A549 (cell line): Measurements from ENCODE around the gene UVRAG. TPM values are rescaled to one million over a fixed set of nuclear protein-coding genes. Genes with fewer than 3 reads are reported as not detected.

Experiments used
- ATAC-seq, 2 experiments: fragments of 200-7000 bp in 1 of 2; fragments of >200 bp in 1 of 2; cut with Nextera tagmentation in 1 of 2; cut with Tn5 transposase in 1 of 2; 3 replicates each; pipeline versions ENCODE4 v1.8.0 to v1.9.1; 2018 to 2020; ENCODE audit warnings: mild to moderate bottlenecking in 1 of 2, moderate library complexity in 1 of 2
- CTCF ChIA-PET: fragments of 300-600 bp; sonication (Branson Sonifier 250); formaldehyde crosslinking; extraction: SDS; loops from one replicate; lab custom pipeline; 2021; ENCODE audit warnings: antibody characterized with exemption, inconsistent platforms; lab: Yijun Ruan, JAX
- POLR2A ChIA-PET: fragments of 350-600 bp; formaldehyde crosslinking; extraction: SDS; loops from one replicate; lab custom pipeline; 2021; ENCODE audit warnings: antibody characterized with exemption, inconsistent platforms; lab: Yijun Ruan, JAX
- DNase-seq, 2 experiments: peaks; one replicate each; pipeline versions ENCODE4 v3.0.0 to v3.0.0-alpha.2; 2011 to 2016; ENCODE audit warnings: low read depth in 1 of 2, low spot score in 1 of 2
- FAIRE-seq: peaks from 2 replicates; lab custom pipeline; 2011; peaks lifted over from hg19 to GRCh38; lab: Jason Lieb, UNC
- H3K27ac ChIP-seq, 2 experiments: fragments of >200 bp; sonication (Bioruptor Twin); formaldehyde crosslinking; 3 replicates each; pipeline ENCODE4 v1.5.1; 2016 to 2017
- H3K4me1 ChIP-seq: fragments of >200 bp; sonication (Bioruptor Twin); formaldehyde crosslinking; 3 replicates; pipeline ENCODE4 v1.6.1; 2016
- H3K4me2 ChIP-seq: fragments of >200 bp; sonication (Bioruptor Twin); formaldehyde crosslinking; 3 replicates; pipeline ENCODE4 v1.6.1; 2016
- H3K4me3 ChIP-seq: fragments of >200 bp; sonication (Bioruptor Twin); formaldehyde crosslinking; 3 replicates; pipeline ENCODE4 v1.5.1; 2016
- H3K9me3 ChIP-seq: fragments of >200 bp; sonication (Bioruptor Twin); formaldehyde crosslinking; 3 replicates; pipeline ENCODE4 v1.6.1; 2016
- CHD2 ChIP-seq: fragments of 150-350 bp; IDR thresholded peaks from 2 replicates; pipeline ENCODE4 v1.6.1; 2014; ENCODE audit warnings: low read length; ENCODE audit not compliant: partially characterized antibody
- CHD4 ChIP-seq: fragments of 200-600 bp; sonication (generic); IDR thresholded peaks from 2 replicates; pipeline ENCODE4 v1.6.1; 2016; ENCODE audit warnings: antibody characterized with exemption, mild to moderate bottlenecking, borderline replicate concordance
- E2F6 ChIP-seq: IDR thresholded peaks from 2 replicates; pipeline ENCODE4 v1.6.1; 2012; ENCODE audit warnings: low read depth, borderline replicate concordance
- EHMT2 ChIP-seq: fragments of 200-600 bp; sonication (generic); IDR thresholded peaks from 2 replicates; pipeline ENCODE4 v1.6.1; 2016; ENCODE audit warnings: antibody characterized with exemption, low read depth, mild to moderate bottlenecking, moderate library complexity
- FOSB ChIP-seq: fragments of 250-450 bp; sonication (Bioruptor Pico); IDR thresholded peaks from 2 replicates; pipeline ENCODE4 v1.5.0; 2020; ENCODE audit warnings: mild to moderate bottlenecking, moderate library complexity
- GATA3 ChIP-seq: IDR thresholded peaks from 2 replicates; pipeline ENCODE4 v1.6.1; 2012; ENCODE audit warnings: borderline replicate concordance
- HDAC2 ChIP-seq: fragments of 200-600 bp; sonication (generic); IDR thresholded peaks from 2 replicates; pipeline ENCODE4 v1.6.1; 2016
- HOXB13 ChIP-seq: fragments of 250-450 bp; sonication (Bioruptor Pico); IDR thresholded peaks from 2 replicates; pipeline ENCODE4 v1.5.0; 2020; ENCODE audit warnings: low read depth, mild to moderate bottlenecking, moderate library complexity
- HOXB5 ChIP-seq: fragments of 250-450 bp; sonication (Bioruptor Pico); IDR thresholded peaks from 2 replicates; pipeline ENCODE4 v1.5.0; 2020; ENCODE audit warnings: mild to moderate bottlenecking, moderate library complexity
- JUN ChIP-seq, 2 experiments: fragments of >200 bp; sonication (Bioruptor Twin); formaldehyde crosslinking; IDR thresholded peaks; 2 replicates in 1 of 2; 3 replicates in 1 of 2; pipeline ENCODE4 v1.6.1; 2016 to 2017
- KDM1A ChIP-seq: fragments of 200-600 bp; sonication (generic); IDR thresholded peaks from 2 replicates; pipeline ENCODE4 v1.6.1; 2016; ENCODE audit warnings: low read depth, mild to moderate bottlenecking
- MYC ChIP-seq: IDR thresholded peaks from 2 replicates; pipeline ENCODE4 v1.6.1; 2012; ENCODE audit warnings: mild to moderate bottlenecking, inconsistent platforms, low read length, improper control_type of control experiment, borderline replicate concordance
- NPAS2 ChIP-seq: fragments of 250-450 bp; sonication (Bioruptor Pico); IDR thresholded peaks from 2 replicates; pipeline ENCODE4 v1.8.0; 2022; ENCODE audit warnings: mild to moderate bottlenecking, moderate library complexity, borderline replicate concordance
- PBX3 ChIP-seq: IDR thresholded peaks from 2 replicates; pipeline ENCODE4 v1.6.1; 2012
- RFX5 ChIP-seq: fragments of 450-650 bp; IDR thresholded peaks from 2 replicates; pipeline ENCODE4 v1.7.1; 2014; ENCODE audit warnings: antibody characterized with exemption, mild to moderate bottlenecking, moderate library complexity
- RNF2 ChIP-seq: fragments of 200-600 bp; sonication (generic); IDR thresholded peaks from 2 replicates; pipeline ENCODE4 v1.6.1; 2016; ENCODE audit warnings: low read depth, mild to moderate bottlenecking, antibody characterized with exemption, moderate library complexity, borderline replicate concordance
- ZSCAN20 ChIP-seq: fragments of 250-450 bp; sonication (Bioruptor Pico); IDR thresholded peaks from 2 replicates; pipeline ENCODE4 v1.8.0; 2022; ENCODE audit warnings: mild to moderate bottlenecking, moderate library complexity
- WGBS: methylation state at CpG from one replicate; pipeline ENCODE4 v1.1.6; 2017; ENCODE audit errors: missing lambda C conversion rate; 5-methylcytosine and 5-hydroxymethylcytosine counted together
- polyA plus RNA-seq, 4 experiments: library from polyadenylated mRNA; depleted of rRNA in 3 of 4; stranded (reverse); fragments of >200 nt; fragmentation: RNase III in 1 of 4; extraction: RNeasy Plus Mini Kit Qiagen cat#74134 plus additional on column Dnase treatment in 1 of 4; gene quantifications; 2 replicates in 3 of 4; 3 replicates in 1 of 4; pipeline ENCODE4 v1.2.3, GENCODE V29; 2011 to 2017
- TF ChIP-seq, protein P1 (sequence below): fragments of >200 bp; sonication (Bioruptor Twin); formaldehyde crosslinking; IDR thresholded peaks from 3 replicates; pipeline ENCODE4 v1.6.1; 2016

Gene UVRAG
- polyA plus RNA-seq, 2 of the 4 experiments (the other 2 are of a cell fraction): 6.1 to 14.1 TPM

- no peak for TF ChIP-seq CHD4
- no peak for TF ChIP-seq JUN (IDR thresholded peaks at IDR 0.05)
- 0 out of 3 replicates have a peak, but pooled peaks cover 6% of the 10 kb centered on the region for H3K4me1 ChIP-seq
- ChIA-PET CTCF (interaction anchor here (0.6 to 2.0 kb wide), 4 partner anchors 24 to 259 kb away, joined by 3 to 12 read pairs (median 4); no protein-coding TSS in a partner anchor), POLR2A (no interaction called here)
- FAIRE-seq: no peak
- no peak overlapping the region for H3K27ac ChIP-seq
- DNase-seq: no peak
- H3K4me3 ChIP-seq: no peak overlapping the region
- no peak for ATAC-seq
- no peaks in the 10 kb centered on the region for H3K9me3 ChIP-seq
- H3K4me2 ChIP-seq: no peak overlapping the region
- WGBS: 61% methylated on average over 11 of the region's 11 CpGs
Observed at GRCh38 chr11:76155500-76156227, 340.7 kb downstream of the UVRAG start.

- ATAC-seq (no peak), FAIRE-seq (no peak), DNase-seq (no peak)
- ChIA-PET CTCF (interaction anchor here (2.0 kb wide), 1 partner anchor 260 kb away, joined by 12 read pairs; no protein-coding TSS in a partner anchor), POLR2A (no interaction called here)
- TF ChIP-seq MYC (no peak), HDAC2 (no peak), RNF2 (no peak), HOXB5 (CRISPR knock-in tag) (no peak), E2F6 (no peak), NPAS2 (CRISPR knock-in tag) (no peak), FOSB (no peak)
- Histone ChIP-seq H3K4me3 (no peak overlapping the region), H3K9me3 (no peaks in the 10 kb centered on the region), H3K4me1 (0 out of 3 replicates have a peak, but pooled peaks cover 4% of the 10 kb centered on the region), H3K4me2 (no peak overlapping the region), H3K27ac (no peak overlapping the region)
- 68% methylated on average over 12 of the region's 12 CpGs for WGBS
Observed at GRCh38 chr11:76156971-76157427, 342.0 kb downstream of the UVRAG start.

DNA sequence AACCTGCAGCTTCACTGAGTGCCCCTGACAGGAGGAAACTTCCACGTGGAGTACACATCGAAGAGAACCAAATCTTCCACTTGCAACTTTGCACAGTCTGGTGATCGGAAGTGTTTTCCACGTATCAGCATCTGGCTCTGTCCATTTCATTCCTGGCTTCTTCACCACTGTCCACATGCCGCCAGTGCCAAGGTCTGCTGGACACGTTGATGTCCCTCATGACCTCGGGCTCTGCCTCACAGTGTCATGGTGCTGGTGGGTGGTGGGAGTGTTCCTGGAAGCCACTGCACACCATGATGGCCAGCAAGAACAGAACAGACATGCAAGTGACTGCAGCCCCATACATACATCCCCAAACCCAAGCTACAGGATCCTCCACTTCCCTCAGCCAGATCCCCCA lies 342.9 kb downstream of the UVRAG start:
- TF ChIP-seq HOXB13 (CRISPR knock-in tag) (no peak), KDM1A (no peak), CHD2 (no peak), ZSCAN20 (CRISPR knock-in tag) (no peak), GATA3 (no peak), RFX5 (no peak), HOXB5 (CRISPR knock-in tag) (no peak), EHMT2 (no peak), PBX3 (no peak)
- TF ChIP-seq, protein P1, sequence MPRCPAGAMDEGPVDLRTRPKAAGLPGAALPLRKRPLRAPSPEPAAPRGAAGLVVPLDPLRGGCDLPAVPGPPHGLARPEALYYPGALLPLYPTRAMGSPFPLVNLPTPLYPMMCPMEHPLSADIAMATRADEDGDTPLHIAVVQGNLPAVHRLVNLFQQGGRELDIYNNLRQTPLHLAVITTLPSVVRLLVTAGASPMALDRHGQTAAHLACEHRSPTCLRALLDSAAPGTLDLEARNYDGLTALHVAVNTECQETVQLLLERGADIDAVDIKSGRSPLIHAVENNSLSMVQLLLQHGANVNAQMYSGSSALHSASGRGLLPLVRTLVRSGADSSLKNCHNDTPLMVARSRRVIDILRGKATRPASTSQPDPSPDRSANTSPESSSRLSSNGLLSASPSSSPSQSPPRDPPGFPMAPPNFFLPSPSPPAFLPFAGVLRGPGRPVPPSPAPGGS: no peak
- CTCF ChIA-PET: no interaction called here

More for the DNA sequence above, 342.9 kb downstream of the UVRAG start:
- DNase-seq (no peak), ATAC-seq (no peak), FAIRE-seq (no peak)
- H3K4me1 ChIP-seq: no peaks in the 10 kb centered on the region
- POLR2A ChIA-PET: no interaction called here
- WGBS: 73% methylated on average over 7 of the region's 7 CpGs
- H3K4me3 ChIP-seq: no peak overlapping the region
- no peak overlapping the region for H3K27ac ChIP-seq
- no peaks in the 10 kb centered on the region for H3K9me3 ChIP-seq
- H3K4me2 ChIP-seq: no peak overlapping the region
